Right lobe of liver (tissue), 4 donors: ENCODE data around the gene SUN1.
"Not testable (repeated sequence)": the region's sequence is repeated elsewhere in the genome, so short reads cannot be mapped to it uniquely, and the experiment has no call there.

Experiments used
- CTCF ChIP-seq, 4 donors: fragments of 200-600 bp in 3 of 4; fragments of 450-650 bp in 1 of 4; IDR thresholded peaks; one replicate each; pipeline versions ENCODE4 v1.5.1 to v1.8.0; 2016 to 2022; ENCODE audit warnings: antibody characterized with exemption in 4 of 4, mild to moderate bottlenecking in 2 of 4
- POLR2A ChIP-seq: fragments of 450-650 bp; IDR thresholded peaks from one replicate; pipeline ENCODE4 v1.6.1; 2017; ENCODE audit warnings: antibody characterized with exemption, mild to moderate bottlenecking
- donor health status: DM: no; HTN: no; CAD: no.
- donor health status: DM: no; HTN: no; CAD: no.
- donor health status: DM: no; HTN: yes; CAD: no.

GRCh38 chr7:803796-804195, 28.5 kb upstream of the SUN1 start:
- not testable (repeated sequence) for TF ChIP-seq CTCF (IDR thresholded peaks at IDR 0.05); POLR2A
